Measurements from ENCODE around the gene PLD2. TPM values are rescaled to one million over a fixed set of nuclear protein-coding genes. Genes with fewer than 3 reads are reported as not detected.

PLD2 gene
- total and polyA plus RNA-seq, 10 of the 15 experiments (the other 5 are each of a cell fraction or from before 2014, with no cell fraction given) = 0.71 to 16.5 (median 7.0) TPM

DNA sequence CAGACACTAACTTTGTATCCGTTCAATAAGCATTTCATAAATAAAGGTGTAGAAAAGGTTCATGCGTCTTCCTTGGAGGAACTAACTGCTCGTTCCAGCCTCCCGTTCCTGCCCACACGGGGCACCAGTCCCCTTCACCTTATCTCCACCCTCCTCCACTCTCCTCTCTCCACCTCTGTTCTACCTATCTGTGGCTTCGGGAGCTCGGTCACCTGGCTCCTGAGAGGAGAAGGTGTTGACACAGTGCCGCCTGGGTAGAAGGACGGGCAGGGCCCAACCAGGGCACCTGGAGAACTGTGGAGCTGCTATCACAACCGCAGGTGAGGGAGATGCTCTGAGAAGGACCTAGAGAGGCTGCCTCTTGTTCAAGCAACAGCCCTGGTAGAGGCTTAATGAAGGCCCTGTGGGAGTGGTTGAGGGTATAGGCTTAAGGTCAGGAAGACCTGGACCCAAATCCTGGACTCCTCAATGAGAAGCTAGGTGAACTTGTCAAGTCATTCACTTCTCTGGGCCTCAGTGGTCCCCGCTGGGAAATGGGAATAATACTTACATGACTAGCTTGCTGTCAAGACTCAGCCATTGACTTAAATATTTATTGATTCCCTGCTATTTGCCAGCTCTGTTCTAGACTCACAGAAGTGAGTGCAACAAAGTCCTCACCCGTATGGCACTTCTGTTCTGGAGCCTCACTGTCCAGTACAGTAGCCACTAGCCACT, 16.6 kb downstream of the PLD2 start:
- no peaks in the 10 kb centered on the region for H3K79me2 ChIP-seq (ENCODE audit: control insufficient read depth, insufficient read depth, low read length)
- TF ChIP-seq, protein P1, sequence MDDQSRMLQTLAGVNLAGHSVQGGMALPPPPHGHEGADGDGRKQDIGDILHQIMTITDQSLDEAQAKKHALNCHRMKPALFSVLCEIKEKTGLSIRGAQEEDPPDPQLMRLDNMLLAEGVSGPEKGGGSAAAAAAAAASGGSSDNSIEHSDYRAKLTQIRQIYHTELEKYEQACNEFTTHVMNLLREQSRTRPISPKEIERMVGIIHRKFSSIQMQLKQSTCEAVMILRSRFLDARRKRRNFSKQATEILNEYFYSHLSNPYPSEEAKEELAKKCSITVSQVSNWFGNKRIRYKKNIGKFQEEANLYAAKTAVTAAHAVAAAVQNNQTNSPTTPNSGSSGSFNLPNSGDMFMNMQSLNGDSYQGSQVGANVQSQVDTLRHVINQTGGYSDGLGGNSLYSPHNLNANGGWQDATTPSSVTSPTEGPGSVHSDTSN (IDR thresholded peaks at IDR 0.05; ENCODE audit: insufficient replicate concordance, low read depth, low read length) = no peak
- TF ChIP-seq, protein P2, sequence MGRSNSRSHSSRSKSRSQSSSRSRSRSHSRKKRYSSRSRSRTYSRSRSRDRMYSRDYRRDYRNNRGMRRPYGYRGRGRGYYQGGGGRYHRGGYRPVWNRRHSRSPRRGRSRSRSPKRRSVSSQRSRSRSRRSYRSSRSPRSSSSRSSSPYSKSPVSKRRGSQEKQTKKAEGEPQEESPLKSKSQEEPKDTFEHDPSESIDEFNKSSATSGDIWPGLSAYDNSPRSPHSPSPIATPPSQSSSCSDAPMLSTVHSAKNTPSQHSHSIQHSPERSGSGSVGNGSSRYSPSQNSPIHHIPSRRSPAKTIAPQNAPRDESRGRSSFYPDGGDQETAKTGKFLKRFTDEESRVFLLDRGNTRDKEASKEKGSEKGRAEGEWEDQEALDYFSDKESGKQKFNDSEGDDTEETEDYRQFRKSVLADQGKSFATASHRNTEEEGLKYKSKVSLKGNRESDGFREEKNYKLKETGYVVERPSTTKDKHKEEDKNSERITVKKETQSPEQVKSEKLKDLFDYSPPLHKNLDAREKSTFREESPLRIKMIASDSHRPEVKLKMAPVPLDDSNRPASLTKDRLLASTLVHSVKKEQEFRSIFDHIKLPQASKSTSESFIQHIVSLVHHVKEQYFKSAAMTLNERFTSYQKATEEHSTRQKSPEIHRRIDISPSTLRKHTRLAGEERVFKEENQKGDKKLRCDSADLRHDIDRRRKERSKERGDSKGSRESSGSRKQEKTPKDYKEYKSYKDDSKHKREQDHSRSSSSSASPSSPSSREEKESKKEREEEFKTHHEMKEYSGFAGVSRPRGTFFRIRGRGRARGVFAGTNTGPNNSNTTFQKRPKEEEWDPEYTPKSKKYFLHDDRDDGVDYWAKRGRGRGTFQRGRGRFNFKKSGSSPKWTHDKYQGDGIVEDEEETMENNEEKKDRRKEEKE (IDR thresholded peaks at IDR 0.05) = no peak
- TF ChIP-seq IKZF2 (IDR thresholded peaks at IDR 0.05) (no peak), TCF7 (IDR thresholded peaks at IDR 0.05; ENCODE audit: borderline replicate concordance) (no peak)
- TF ChIP-seq, protein P3, sequence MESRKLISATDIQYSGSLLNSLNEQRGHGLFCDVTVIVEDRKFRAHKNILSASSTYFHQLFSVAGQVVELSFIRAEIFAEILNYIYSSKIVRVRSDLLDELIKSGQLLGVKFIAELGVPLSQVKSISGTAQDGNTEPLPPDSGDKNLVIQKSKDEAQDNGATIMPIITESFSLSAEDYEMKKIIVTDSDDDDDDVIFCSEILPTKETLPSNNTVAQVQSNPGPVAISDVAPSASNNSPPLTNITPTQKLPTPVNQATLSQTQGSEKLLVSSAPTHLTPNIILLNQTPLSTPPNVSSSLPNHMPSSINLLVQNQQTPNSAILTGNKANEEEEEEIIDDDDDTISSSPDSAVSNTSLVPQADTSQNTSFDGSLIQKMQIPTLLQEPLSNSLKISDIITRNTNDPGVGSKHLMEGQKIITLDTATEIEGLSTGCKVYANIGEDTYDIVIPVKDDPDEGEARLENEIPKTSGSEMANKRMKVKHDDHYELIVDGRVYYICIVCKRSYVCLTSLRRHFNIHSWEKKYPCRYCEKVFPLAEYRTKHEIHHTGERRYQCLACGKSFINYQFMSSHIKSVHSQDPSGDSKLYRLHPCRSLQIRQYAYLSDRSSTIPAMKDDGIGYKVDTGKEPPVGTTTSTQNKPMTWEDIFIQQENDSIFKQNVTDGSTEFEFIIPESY (IDR thresholded peaks at IDR 0.05) = no peak
- intact Hi-C loops (cut with micrococcal nuclease; ENCODE audit: unreplicated experiment) (no loop called here), in situ Hi-C loops (cut with MboI) (no loop called here)
- DNase-seq (ENCODE audit: low read depth, low spot score) (no peak), ATAC-seq (no peak; the same call in 2 of the 3 replicates), FAIRE-seq (no peak)
- H3K27ac ChIP-seq (ENCODE audit: control insufficient read depth, insufficient read depth) = no peak overlapping the region
- ChIA-PET CTCF (interaction anchor here (1.3 kb wide), 1 partner anchor 59 kb away, joined by 4 read pairs; no protein-coding TSS in a partner anchor), SMC1A (ENCODE audit: uncharacterized antibody, unreplicated experiment) (no interaction called here), RAD21 (ENCODE audit: unreplicated experiment) (no interaction called here), POLR2A (interaction anchor here (0.5 to 0.7 kb wide), 3 partner anchors 47 to 1063 kb away, joined by 3 to 4 read pairs (median 3); no protein-coding TSS in a partner anchor)
- no peak overlapping the region for H3K4me3 ChIP-seq
- H3K27me3 ChIP-seq (replicated peaks in 1 of 2; ENCODE audit: control insufficient read depth in 2 of 2, insufficient read depth in 2 of 2, low read length in 1 of 2) = no peaks in the 10 kb centered on the region
- 79% methylated on average over 12 of the region's 12 CpGs for WGBS (ENCODE audit: insufficient coverage, insufficient replicate concordance, low lambda C conversion rate, missing lambda C conversion rate)
- BruUV-seq (replicated peaks) = no TSS peak
- H3K4me1 ChIP-seq (ENCODE audit: control insufficient read depth, insufficient read depth, low read length) = no peaks in the 10 kb centered on the region
- no peak overlapping the region for H2AFZ ChIP-seq (ENCODE audit: control insufficient read depth, low read depth, low read length)
- H3K9me3 ChIP-seq (replicated peaks; ENCODE audit: control insufficient read depth, insufficient read depth, low read length) = no peaks in the 10 kb centered on the region
- H3K9ac ChIP-seq (ENCODE audit: control insufficient read depth, insufficient read depth, low read length) = no peak overlapping the region
- no peaks in the 10 kb centered on the region for H3K36me3 ChIP-seq (ENCODE audit: control insufficient read depth in 2 of 2, insufficient read depth in 2 of 2, low read length in 1 of 2)
- H4K20me1 ChIP-seq (ENCODE audit: control insufficient read depth, insufficient read depth) = no peaks in the 10 kb centered on the region
- H3K4me2 ChIP-seq (ENCODE audit: control insufficient read depth, insufficient read depth) = no peak overlapping the region
